NOMO-1 (cell line): ENCODE results near the gene YIPF2.
A peak's percentile ranks its signal among the peaks of the same experiment; 100 is the strongest.
"Not testable (repeated sequence)": the region's sequence is repeated elsewhere in the genome, so short reads cannot be mapped to it uniquely, and the experiment has no call there.

Experiments
- DNase-seq, 2 experiments: peaks; one replicate each; lab custom pipeline; 2025; ENCODE audit not compliant: unreplicated experiment in 2 of 2; lab: John Stamatoyannopoulos, UW

Gene YIPF2

DNA sequence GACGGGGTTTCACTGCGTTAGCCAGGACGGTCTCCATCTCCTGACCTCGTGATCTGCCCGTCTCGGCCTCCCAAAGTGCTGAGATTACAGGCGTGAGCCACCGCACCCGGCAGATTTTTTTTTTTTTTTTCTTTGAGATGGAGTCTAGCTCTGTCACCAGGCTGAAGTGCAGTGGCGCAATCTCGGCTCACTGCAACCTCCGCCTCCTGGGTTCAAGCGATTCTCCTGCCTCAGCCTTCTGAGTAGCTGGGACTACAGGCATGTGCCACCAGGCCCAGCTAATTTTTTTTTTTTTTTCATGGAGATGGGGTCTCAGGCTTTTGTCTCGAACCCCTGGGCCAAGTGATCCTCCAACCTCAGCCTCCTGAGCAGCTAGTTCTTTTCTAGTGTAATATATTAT, 13.2 kb upstream of the YIPF2 start:
- not testable (repeated sequence) for DNase-seq

DNA sequence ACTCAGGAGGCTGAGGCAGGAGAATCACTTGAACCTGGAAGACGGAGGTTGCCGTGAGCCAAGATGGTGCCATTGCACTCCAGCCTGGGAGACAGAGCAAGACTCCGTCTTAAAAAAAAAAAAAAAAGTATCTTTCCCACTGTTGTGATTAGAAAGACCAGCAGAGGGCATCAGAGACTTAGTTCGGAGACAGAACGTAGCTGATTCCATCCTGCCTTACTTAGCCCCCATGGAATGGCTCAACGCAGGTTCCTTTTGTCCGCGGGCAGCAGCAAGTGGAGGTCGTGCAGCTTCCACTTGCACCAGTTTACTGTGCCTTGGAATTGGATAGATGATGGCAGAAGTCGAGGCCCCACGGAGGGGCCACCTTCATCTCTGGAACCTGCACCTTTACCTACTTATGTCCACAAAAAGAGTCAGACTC, 8.2 kb upstream of the YIPF2 start:
- peak; percentile 37 to 77 for DNase-seq

DNA sequence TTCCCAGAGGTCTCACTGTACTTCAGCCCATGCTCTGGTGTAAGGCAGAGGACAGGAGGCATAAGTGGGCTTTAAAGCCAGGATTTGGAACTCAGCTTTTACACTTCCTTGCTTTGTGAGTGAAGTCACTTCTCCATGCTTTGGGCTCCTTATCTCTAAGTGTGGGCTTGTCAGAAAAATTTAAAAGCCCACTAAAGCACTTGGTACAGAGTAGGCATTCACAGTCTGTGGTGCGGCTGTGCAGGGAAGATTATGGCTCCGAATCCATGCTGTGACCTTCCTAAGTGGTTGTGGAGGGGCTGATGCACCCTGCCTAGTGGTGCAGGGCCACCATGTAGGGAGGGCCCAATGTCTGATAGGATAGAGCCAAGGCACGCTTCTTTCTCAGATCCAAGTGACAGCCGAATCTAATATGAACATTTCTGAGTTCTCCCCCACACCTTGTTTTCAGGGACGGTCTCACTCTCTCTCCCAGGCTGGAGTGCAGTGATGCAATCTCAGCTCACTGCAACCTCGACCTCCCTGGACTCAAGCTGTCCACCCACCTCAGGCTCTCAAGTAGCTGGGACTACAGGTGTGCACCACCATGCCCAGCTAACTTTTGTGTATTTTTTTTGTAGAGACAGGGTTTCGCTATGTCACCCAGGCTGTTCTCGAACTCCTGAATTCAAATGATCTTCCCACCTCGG, 7.1 kb upstream of the YIPF2 start:
- no peak for DNase-seq

DNA sequence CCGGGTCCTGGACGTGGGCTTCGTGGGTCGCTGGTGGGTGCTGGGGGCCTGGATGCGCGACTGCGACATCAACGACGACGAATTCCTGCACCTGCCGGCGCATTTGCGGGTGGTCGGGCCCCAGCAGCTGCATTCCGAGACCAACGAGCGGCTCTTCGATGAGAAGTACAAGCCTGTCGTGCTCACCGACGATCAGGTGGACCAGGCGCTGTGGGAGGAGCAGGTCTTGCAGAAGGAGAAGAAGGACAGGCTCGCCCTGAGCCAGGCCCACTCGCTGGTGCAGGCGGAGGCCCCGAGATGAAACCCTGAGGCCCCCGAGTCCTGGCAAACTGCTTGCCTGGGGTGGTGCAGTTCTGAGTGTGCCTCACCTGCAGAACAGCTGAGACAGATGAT, 959 bp upstream of the YIPF2 start:
- no peak for DNase-seq

DNA sequence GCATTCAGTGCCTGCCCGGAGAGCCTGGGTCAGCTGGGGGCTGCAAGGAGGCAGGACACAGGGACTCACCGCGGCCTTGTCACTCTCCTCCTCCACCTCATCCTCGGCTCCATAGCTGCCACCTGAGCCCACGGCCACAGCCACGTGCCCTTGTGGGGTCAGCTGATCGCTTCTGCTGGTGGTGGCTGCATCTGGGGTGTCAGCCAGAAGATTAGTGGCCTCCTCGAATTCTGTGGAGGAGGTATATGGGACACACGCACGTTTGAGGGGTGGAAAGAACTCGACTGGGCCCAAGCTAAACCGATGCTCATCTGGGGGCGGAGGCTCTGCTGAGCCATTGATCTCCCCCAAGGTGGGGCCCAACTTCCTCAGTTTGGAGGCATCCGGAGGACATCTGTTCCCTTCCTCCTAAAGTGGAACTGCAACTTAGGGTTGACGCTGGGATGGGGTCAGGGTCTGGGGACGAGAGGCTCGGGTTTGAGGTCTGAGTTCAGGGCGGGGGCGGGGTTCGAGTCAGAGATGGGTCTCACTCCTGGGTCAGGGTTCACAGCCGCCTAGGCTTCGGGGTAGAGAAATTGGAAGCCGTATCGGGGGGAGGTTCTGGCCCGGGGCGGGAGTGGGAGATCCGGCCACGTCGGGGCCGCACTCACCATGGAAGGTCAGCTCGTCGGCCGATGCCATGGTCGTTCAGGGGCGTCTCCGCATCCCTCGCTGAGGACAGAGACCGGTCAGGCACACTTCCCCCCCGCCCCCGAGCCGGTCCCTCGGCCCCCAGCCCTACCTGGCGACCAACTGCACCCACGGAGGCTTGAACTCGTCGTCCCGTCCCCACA, 493 bp downstream of the YIPF2 start:
- DNase-seq = peak; percentile 1 to 16

DNA sequence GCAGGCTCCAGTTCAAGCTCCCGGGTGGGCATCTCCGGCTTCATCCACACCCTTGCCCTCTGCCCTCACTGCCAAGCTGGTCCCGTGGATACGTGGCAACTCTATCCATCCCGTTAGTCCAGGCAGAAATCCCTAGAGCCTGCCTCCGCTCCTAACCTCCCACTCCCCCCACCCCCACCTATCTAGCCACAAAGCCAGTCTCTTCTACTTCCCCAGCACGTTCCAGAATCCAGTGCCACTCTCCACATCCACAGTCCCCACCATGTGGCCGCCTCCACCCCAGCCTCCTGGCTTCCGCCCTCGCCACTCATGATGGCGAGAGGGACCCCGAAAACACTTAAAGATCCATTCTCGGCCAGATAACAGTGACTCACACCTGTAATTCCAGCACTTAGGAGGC, 3.8 kb downstream of the YIPF2 start:
- DNase-seq = no peak

DNA sequence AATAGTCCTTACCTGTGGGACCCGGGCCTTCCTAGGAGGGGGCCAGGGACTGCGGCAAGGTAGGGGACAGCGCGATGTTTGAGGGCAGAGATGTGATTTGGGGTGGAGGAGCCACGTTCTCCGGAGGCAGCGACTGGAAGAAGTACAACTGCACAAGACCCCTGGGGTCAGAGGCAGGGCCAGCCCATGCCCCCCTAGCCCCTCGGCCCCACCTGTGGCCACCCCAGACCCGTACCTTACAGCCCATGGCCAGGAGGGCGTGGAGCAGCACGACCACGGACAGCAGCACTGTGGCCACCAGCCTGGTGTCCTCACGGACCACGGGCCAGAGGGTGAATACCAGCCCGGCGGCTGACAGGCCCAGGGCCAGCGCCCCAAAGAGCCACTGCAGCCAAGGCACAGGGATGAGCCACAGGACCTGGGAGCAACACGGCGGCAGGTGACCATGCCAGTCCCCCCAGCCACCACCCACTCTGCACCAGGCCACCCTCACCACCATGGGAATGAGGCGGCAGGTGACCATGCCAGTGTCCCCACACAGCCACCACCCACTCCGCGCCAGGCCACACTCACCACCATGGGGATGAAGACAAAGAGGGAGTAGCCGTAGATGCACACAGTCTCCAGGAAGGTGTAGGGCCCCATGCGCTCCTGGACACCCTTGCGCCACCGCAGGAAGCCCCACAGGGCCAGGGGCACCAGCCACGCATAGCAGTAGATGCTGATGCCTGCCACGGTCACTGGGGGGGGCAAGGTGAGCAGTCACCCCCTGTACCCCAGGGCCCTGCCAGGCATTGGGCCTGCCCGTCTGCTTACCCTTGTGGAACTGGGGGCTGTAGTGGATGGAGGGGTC, 5.0 kb downstream of the YIPF2 start:
- DNase-seq = no peak

DNA sequence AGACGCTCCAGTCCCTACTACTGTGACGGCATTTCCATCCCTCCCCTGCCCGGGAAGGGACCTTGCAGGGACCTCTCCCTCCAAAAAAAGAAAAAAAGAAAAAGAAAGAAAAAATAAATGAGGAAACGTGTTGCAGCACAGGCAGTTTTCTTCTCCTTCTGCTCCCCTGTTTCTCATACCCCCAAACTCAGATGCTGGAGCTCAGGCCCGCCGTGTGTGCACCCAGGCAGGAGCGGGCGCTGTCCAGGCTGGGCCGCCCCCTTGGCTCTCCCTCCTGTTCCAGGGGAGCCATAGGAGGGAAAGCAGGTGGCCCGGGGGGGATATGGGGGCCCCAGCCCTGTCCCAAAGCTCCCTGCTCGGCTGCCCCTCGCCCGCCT, 5.8 kb downstream of the YIPF2 start:
- no peak for DNase-seq

DNA sequence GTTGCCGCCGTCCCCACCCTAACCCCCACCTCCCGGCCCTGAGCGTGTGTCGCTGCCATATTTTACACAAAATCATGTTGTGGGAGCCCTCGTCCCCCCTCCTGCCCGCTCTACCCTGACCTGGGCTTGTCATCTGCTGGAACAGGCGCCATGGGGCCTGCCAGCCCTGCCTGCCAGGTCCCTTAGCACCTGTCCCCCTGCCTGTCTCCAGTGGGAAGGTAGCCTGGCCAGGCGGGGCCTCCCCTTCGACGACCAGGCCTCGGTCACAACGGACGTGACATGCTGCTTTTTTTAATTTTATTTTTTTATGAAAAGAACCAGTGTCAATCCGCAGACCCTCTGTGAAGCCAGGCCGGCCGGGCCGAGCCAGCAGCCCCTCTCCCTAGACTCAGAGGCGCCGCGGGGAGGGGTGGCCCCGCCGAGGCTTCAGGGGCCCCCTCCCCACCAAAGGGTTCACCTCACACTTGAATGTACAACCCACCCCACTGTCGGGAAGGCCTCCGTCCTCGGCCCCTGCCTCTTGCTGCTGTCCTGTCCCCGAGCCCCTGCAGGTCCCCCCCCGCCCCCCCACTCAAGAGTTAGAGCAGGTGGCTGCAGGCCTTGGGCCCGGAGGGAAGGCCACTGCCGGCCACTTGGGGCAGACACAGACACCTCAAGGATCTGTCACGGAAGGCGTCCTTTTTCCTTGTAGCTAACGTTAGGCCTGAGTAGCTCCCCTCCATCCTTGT, 6.4 kb downstream of the YIPF2 start:
- no peak for DNase-seq

DNA sequence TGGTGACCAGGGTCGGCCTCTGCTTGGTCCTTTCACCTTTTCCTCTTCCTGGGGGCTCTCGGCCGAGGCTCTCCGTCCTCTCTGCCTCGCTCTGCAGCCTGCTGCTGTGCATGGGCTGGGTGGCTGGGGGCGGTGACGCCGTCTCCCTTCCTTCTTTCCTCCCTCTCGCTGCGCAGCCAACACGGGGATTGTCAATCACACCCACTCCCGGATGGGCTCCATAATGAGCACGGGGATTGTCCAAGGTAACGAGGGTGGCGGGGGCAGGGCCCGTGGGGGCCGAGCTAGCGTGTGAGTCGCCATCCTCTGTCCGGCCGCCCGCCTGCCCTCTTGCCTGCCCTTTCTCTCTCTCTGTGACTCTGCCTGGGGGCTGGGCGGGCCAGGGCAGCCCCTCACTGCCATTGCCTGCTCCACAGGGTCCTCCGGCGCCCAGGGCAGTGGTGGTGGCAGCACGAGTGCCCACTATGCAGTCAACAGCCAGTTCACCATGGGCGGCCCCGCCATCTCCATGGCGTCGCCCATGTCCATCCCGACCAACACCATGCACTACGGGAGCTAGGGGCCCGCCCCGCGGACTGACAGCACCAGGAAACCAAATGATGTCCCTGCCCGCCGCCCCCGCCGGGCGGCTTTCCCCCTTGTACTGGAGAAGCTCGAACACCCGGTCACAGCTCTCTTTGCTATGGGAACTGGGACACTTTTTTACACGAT, 7.1 kb downstream of the YIPF2 start:
- no peak for DNase-seq

DNA sequence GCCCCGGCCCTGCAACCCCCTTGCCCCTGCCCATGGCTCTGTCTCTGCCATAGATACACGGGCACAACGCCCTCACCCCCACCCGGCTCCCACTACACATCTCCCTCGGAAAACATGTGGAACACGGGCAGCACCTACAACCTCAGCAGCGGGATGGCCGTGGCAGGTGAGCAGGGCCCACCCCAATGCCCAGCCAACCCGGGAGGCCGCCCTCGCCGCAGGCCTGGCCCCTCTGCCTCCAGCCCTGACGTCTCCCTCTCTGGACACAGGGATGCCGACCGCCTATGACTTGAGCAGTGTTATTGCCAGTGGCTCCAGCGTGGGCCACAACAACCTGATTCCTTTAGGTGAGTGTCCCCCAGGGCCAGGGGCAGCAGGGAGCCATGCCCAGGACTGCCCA, 7.7 kb downstream of the YIPF2 start:
- DNase-seq = no peak

DNA sequence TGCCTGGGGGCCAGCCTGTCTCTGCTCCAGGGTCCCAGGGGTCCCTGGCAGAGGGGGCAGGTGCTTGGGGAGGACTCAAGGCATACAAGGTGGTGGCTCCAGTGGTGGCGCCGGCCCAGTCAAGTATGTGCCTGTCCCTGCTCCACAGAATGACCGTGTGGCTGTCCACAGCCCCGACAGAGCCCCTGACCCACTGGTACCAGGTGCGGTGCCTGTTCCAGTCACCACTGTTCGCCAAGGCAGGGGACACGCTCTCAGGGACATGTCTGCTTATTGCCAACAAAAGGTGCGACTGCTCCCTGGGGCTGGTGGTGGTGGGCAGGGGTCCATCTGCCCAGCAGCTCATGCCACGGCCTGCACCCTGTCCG, 8.2 kb downstream of the YIPF2 start:
- no peak for DNase-seq

DNA sequence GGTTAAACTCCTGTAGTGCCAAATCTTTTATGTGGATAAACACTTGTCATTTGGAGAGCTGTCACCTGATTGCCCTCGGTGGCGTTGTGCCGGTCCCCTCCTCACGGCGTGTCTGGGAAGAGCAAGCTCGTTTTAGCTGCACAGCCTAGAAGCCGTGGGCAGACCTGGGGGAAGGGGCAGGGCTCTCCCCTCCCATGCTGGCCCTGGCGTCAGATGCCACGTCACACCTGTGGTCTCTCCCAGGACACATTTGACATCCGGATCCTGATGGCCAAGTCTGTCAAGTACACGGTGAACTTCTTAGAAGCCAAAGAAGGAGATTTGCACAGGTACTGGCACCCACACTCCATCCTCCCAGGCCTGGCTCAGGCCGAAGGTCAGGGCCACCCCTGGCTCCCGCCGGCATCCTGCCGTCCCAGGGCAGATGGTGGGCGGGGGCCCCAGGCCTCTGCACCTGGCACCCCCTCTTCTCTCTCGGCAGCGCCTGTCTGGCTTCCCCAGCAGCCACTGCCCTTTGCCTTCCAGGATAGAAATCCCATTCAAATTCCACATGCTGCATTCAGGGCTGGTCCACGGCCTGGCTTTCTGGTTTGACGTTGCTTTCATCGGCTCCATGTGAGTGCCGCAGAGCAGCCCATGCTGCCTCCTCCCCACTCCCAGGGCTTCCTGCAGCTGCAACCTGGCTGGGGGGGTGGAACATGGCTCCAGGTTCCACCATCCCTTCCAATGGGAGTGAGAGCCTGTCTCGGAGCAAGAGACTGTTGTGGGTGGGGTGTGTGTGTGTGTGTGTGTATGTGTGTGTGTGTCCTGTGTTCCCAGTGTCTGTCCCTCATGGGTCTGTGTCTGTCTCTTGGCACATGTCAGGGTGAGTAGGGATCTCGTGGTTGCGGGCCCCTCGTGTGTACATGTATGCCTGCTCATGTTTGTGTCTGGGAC, 8.8 kb downstream of the YIPF2 start:
- DNase-seq = no peak

DNA sequence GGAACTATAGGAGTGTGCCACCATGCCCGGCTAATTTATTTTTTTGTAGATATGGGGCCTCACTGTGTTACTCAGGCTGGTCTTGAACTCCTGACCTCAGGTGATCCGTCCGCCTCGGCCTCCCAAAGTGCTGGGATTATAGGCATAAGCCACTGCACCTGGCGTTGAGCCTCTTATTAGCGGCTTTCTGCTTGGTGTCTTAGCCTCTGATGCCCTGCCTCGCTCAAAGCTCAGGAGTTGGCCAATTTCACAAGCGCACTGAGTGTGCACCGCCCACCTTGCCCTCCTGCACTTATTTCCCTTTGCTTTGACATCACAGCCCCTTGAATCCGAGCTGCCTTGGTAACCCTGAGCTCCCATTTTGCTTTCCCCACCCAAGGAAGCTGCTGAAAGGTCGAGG, 10.1 kb downstream of the YIPF2 start:
- DNase-seq = no peak

DNA sequence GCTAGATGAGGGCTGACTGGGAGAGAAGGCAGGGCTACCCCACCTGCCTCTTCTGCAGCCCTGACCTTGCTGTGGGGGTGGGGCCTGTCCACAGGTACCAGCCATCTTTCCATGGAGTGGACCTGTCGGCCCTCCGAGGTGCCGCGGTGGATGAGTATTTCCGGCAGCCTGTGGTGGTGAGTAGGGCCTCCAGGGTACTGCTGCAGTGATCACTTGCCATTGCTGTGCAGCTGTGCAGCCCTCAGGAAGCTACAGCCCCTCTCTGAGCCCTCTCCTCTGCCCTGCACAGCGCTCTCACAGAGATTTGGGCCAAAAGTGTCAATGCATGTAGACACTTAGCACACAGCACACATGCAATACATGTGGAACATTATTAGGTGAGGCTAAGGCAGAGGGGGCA, 11.8 kb downstream of the YIPF2 start:
- DNase-seq = no peak

DNA sequence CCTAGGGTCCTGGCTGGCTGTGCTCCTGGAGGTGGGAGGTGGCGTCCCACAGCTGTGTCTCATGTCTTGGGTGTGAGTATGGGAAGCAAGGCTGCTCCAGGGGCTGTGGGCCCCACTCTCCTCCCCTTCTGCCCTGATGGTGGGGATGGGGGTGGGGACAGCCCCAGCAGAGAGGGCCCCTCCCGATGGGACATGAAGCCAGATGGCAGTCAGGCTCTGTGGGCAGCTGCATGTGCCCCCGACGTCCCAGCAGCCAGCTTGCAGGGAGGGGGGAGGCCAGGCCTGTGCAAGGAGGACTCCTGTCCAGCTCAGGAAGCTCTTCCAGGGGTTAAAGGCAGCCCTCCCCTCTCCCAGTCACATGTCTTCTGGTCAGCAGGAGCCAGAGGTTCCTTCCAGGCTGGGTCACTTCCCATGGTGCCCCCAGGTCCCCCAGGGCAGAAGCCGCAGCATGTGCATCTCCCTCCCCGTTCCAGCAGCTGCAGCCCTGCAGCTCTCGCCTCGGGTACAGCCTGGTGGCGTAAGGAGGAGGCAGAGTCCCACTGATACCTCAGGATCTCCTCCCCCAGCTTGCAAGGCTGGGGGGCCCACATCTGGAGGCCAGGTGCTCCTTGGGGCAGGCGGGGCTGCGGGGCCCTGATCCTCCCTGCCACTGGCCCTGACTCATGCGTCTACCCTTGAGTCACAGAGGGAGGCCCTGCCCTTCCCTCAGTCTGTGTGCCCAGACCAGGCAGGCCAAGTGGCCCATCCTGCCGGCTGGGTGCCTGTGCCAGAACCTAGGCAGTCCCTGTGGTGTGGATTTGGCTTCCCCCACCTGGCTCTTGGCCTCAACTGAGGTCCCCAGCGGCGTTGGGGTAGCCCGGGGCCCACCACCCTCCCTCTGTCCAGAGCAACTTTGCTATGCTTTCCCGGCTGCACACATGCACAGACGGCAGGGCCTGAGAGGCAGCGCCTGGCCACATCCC, 13.0 kb downstream of the YIPF2 start:
- DNase-seq = no peak

DNA sequence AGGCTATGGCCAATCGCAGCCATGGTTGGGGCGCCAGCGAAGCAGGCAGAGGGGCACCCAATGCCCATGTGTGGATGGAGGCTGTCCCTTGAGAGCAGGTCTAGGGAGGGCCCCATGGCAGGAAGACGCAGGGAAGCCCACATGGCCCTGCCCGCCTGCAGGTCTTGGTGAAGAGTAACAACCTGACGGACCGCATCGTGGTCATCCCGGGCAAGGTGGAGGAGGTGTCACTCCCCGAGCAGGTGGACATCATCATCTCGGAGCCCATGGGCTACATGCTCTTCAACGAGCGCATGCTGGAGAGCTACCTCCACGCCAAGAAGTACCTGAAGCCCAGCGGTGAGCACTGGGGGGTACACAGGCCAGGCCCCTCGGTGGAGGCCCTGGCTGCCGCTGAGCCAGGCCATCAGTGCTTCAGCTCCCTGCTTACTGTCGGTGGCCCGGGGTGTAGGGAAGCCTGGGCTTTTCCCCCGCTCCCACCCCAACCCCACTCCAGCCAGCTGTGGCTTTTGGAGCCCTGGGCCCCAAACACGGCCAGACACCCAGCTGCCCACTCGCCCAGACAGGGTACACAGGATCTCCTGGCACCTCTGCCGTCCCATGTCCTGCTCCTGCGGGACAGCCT, 14.6 kb downstream of the YIPF2 start:
- DNase-seq = no peak

DNA sequence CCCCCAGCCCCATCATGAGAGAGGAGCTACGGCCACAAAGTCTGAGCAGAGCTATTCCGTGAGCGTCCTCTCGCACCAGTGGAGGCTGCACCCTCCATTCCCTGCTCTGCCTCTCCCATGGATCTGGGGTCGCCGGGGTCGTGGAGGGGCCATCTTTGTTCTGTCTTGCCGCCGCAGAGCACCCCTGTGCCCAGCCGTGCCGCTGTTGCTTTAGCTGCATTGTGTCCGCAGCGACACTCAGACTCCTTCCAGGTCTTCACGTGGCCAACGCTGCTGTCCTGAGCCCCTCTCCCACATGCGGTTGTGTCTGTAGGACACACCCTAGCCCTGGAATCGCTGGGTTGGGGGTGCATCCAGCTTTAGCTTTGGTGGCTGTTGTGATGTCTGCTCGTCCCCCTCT, 15.8 kb downstream of the YIPF2 start:
- no peak for DNase-seq
